Measurements from ENCODE around the gene SYNRG.

Gene SYNRG

DNA sequence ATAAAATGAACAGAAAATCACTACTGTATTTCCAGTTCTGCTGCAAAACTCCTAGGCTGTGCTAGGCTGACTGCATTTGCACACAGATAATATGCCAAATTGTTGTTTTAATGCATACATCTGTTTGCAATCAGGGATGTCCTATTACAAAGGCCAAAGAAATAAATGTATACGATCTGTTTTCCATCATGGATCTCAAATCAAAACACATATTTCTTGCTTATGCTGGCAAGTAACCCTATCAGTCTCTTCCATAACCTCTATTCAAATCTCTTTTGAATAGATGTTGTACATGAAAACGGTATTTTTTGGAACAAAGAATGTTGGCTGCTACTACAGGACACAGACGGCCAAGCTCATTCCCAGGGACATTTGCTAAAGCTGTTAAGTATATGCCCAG is 62.9 kb downstream of the SYNRG start:
- Histone ChIP-seq H4K91ac (ENCODE audit: low read depth, low read length, poor library complexity) (no peak overlapping the region), H3K9me3 (replicated peaks in 1 of 2; ENCODE audit: control insufficient read depth in 2 of 2, insufficient read depth in 1 of 2, low read depth in 1 of 2, low read length in 2 of 2) (no peaks in the 10 kb centered on the region), H2BK120ac (ENCODE audit: low read depth, low read length) (no peak overlapping the region), H2BK15ac (ENCODE audit: low read length) (no peak overlapping the region), H3K4ac (ENCODE audit: low read length) (no peak overlapping the region), H3K18ac (ENCODE audit: low read length) (no peak overlapping the region), H3K14ac (ENCODE audit: low read length) (no peak overlapping the region), H2BK5ac (ENCODE audit: low read length) (no peak overlapping the region), H3K27ac (replicated peaks; ENCODE audit: low read length) (no peak overlapping the region), H3K4me3 (ENCODE audit: low read length in 2 of 2) (no peak overlapping the region), H3K79me1 (ENCODE audit: low read depth, low read length) (no peaks in the 10 kb centered on the region), H2AK5ac (ENCODE audit: low read depth, low read length) (no peak overlapping the region), H3K23ac (ENCODE audit: low read depth, low read length, poor library complexity) (no peak overlapping the region), H3K4me2 (ENCODE audit: insufficient read depth, low read length, poor library complexity, severe bottlenecking) (no peak overlapping the region), H3K27me3 (ENCODE audit: control insufficient read depth in 3 of 3, insufficient read depth in 3 of 3, low read depth in 1 of 3, low read length in 3 of 3) (no peaks in the 10 kb centered on the region), H3K4me1 (ENCODE audit: control insufficient read depth in 2 of 2, insufficient read depth in 1 of 2, low read depth in 1 of 2, low read length in 2 of 2) (peaks cover 6 to 7% of the 10 kb centered on the region in 2 donors), H4K8ac (ENCODE audit: low read depth, low read length) (no peak overlapping the region), H3K36me3 (replicated peaks in 1 of 2; ENCODE audit: control insufficient read depth in 2 of 2, insufficient read depth in 2 of 2, low read length in 2 of 2) (peaks cover 2 to 64% of the 10 kb centered on the region in 2 donors), H2AFZ (ENCODE audit: low read length) (no peak overlapping the region), H2BK12ac (ENCODE audit: low read length) (no peak overlapping the region), H3K9ac (ENCODE audit: low read depth, low read length, poor library complexity) (no peak overlapping the region)
- no CpG with 5 or more reads among the region's 3 CpGs for WGBS, 2 donors (ENCODE audit: extremely low coverage in 2 of 2, insufficient read length in 2 of 2, insufficient replicate concordance in 1 of 2)
- no peak for DNase-seq (ENCODE audit: low spot score)

GRCh38 chr17:37545486-37545885 is 63.7 kb downstream of the SYNRG start:
- H2BK120ac ChIP-seq (ENCODE audit: low read depth, low read length) = no peak overlapping the region
- no peak overlapping the region for H3K14ac ChIP-seq (ENCODE audit: low read length)
- H3K4me2 ChIP-seq (ENCODE audit: insufficient read depth, low read length, poor library complexity, severe bottlenecking) = no peak overlapping the region
- H3K4me1 ChIP-seq (ENCODE audit: control insufficient read depth in 2 of 2, insufficient read depth in 1 of 2, low read depth in 1 of 2, low read length in 2 of 2) = peaks cover 6 to 7% of the 10 kb centered on the region in 2 donors
- H3K79me1 ChIP-seq (ENCODE audit: low read depth, low read length) = peaks cover 3% of the 10 kb centered on the region
- no peak overlapping the region for H3K4ac ChIP-seq (ENCODE audit: low read length)
- WGBS, 2 donors (ENCODE audit: extremely low coverage in 2 of 2, insufficient read length in 2 of 2, insufficient replicate concordance in 1 of 2) = no CpG with 5 or more reads among the region's 2 CpGs
- no peak overlapping the region for H2AK5ac ChIP-seq (ENCODE audit: low read depth, low read length)
- no peak overlapping the region for H2BK15ac ChIP-seq (ENCODE audit: low read length)
- no peak overlapping the region for H4K8ac ChIP-seq (ENCODE audit: low read depth, low read length)
- H3K27me3 ChIP-seq (ENCODE audit: control insufficient read depth in 3 of 3, insufficient read depth in 3 of 3, low read depth in 1 of 3, low read length in 3 of 3) = no peaks in the 10 kb centered on the region
- no peak overlapping the region for H4K91ac ChIP-seq (ENCODE audit: low read depth, low read length, poor library complexity)
- H3K4me3 ChIP-seq (ENCODE audit: low read length in 2 of 2) = no peak overlapping the region
- no peak overlapping the region for H3K23ac ChIP-seq (ENCODE audit: low read depth, low read length, poor library complexity)
- H3K18ac ChIP-seq (ENCODE audit: low read length) = no peak overlapping the region
- peaks cover 2 to 64% of the 10 kb centered on the region in 2 donors for H3K36me3 ChIP-seq (replicated peaks in 1 of 2; ENCODE audit: control insufficient read depth in 2 of 2, insufficient read depth in 2 of 2, low read length in 2 of 2)
- DNase-seq (ENCODE audit: low spot score) = no peak
- H2BK12ac ChIP-seq (ENCODE audit: low read length) = no peak overlapping the region
- H2AFZ ChIP-seq (ENCODE audit: low read length) = no peak overlapping the region
- H3K9ac ChIP-seq (ENCODE audit: low read depth, low read length, poor library complexity) = no peak overlapping the region
- no peak overlapping the region for H3K27ac ChIP-seq (replicated peaks; ENCODE audit: low read length)
- no peaks in the 10 kb centered on the region for H3K9me3 ChIP-seq (replicated peaks in 1 of 2; ENCODE audit: control insufficient read depth in 2 of 2, insufficient read depth in 1 of 2, low read depth in 1 of 2, low read length in 2 of 2)
- H2BK5ac ChIP-seq (ENCODE audit: low read length) = no peak overlapping the region

GRCh38 chr17:37543637-37544052 is 65.6 kb downstream of the SYNRG start:
- Histone ChIP-seq H3K14ac (ENCODE audit: low read length) (no peak overlapping the region), H3K27ac (replicated peaks; ENCODE audit: low read length) (no peak overlapping the region), H3K4me3 (ENCODE audit: low read length in 2 of 2) (no peak overlapping the region), H3K4me1 (ENCODE audit: control insufficient read depth in 2 of 2, insufficient read depth in 1 of 2, low read depth in 1 of 2, low read length in 2 of 2) (peaks cover 6 to 7% of the 10 kb centered on the region in 2 donors), H3K79me1 (ENCODE audit: low read depth, low read length) (peaks cover 3% of the 10 kb centered on the region), H3K4me2 (ENCODE audit: insufficient read depth, low read length, poor library complexity, severe bottlenecking) (no peak overlapping the region), H4K8ac (ENCODE audit: low read depth, low read length) (no peak overlapping the region), H3K23ac (ENCODE audit: low read depth, low read length, poor library complexity) (no peak overlapping the region), H2BK5ac (ENCODE audit: low read length) (no peak overlapping the region), H3K18ac (ENCODE audit: low read length) (no peak overlapping the region), H2BK15ac (ENCODE audit: low read length) (no peak overlapping the region), H2AFZ (ENCODE audit: low read length) (no peak overlapping the region), H3K27me3 (ENCODE audit: control insufficient read depth in 3 of 3, insufficient read depth in 3 of 3, low read depth in 1 of 3, low read length in 3 of 3) (no peaks in the 10 kb centered on the region), H3K4ac (ENCODE audit: low read length) (no peak overlapping the region), H2BK12ac (ENCODE audit: low read length) (no peak overlapping the region), H3K9ac (ENCODE audit: low read depth, low read length, poor library complexity) (no peak overlapping the region), H2AK5ac (ENCODE audit: low read depth, low read length) (no peak overlapping the region), H4K91ac (ENCODE audit: low read depth, low read length, poor library complexity) (no peak overlapping the region), H3K9me3 (replicated peaks in 1 of 2; ENCODE audit: control insufficient read depth in 2 of 2, insufficient read depth in 1 of 2, low read depth in 1 of 2, low read length in 2 of 2) (no peaks in the 10 kb centered on the region), H2BK120ac (ENCODE audit: low read depth, low read length) (no peak overlapping the region), H3K36me3 (replicated peaks in 1 of 2; ENCODE audit: control insufficient read depth in 2 of 2, insufficient read depth in 2 of 2, low read length in 2 of 2) (peaks cover 9 to 68% of the 10 kb centered on the region in 2 donors)
- DNase-seq (ENCODE audit: low spot score) = no peak
- no CpG with 5 or more reads among the region's 2 CpGs for WGBS, 2 donors (ENCODE audit: extremely low coverage in 2 of 2, insufficient read length in 2 of 2, insufficient replicate concordance in 1 of 2)

DNA sequence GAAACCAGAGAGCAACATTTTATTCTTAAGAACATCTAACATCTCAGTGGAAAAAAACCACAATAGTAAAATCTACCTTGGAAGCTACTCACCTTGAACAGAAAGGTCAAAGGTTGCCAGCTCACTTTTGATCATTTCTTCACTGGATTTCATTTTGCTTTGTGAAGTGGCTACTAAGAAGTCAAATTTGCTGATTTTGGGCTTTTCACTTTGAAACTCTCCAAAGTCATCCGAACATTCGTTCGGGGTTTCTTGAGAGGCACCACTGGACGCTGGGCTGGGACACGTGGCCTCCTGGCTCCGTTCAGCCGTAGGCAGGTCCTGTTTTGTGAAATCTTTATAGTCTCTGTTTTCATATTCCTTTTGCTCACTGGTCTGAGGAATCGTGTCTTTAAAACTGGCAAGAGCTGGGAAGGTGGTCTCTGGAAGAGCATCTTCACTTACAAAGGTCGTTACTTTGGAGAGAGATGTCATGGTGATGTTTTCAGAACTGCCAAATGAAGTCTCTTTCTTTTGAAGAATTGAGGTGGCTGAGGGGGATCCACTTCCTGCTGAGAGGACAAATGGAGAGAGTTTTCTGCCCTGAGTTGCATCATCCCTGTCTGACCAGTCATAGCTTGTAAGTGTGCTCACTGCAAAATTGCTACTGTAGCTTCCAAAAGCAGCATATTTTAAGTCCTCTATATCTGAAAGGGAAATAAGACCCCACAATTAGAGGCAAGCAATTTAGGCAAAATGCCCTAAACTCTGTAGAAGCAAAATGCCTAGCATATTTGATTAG is 67.1 kb downstream of the SYNRG start:
- Histone ChIP-seq H3K14ac (ENCODE audit: low read length) (no peak overlapping the region), H4K91ac (ENCODE audit: low read depth, low read length, poor library complexity) (no peak overlapping the region), H2BK120ac (ENCODE audit: low read depth, low read length) (no peak overlapping the region), H2BK5ac (ENCODE audit: low read length) (no peak overlapping the region), H4K8ac (ENCODE audit: low read depth, low read length) (no peak overlapping the region), H3K9me3 (replicated peaks in 1 of 2; ENCODE audit: control insufficient read depth in 2 of 2, insufficient read depth in 1 of 2, low read depth in 1 of 2, low read length in 2 of 2) (no peaks in the 10 kb centered on the region), H3K27ac (replicated peaks; ENCODE audit: low read length) (no peak overlapping the region), H3K27me3 (ENCODE audit: control insufficient read depth in 3 of 3, insufficient read depth in 3 of 3, low read depth in 1 of 3, low read length in 3 of 3) (no peaks in the 10 kb centered on the region), H2AK5ac (ENCODE audit: low read depth, low read length) (no peak overlapping the region), H3K36me3 (replicated peaks in 1 of 2; ENCODE audit: control insufficient read depth in 2 of 2, insufficient read depth in 2 of 2, low read length in 2 of 2) (peaks cover 14 to 84% of the 10 kb centered on the region in 2 donors), H3K23ac (ENCODE audit: low read depth, low read length, poor library complexity) (no peak overlapping the region), H3K4me2 (ENCODE audit: insufficient read depth, low read length, poor library complexity, severe bottlenecking) (no peak overlapping the region), H3K4ac (ENCODE audit: low read length) (no peak overlapping the region), H3K18ac (ENCODE audit: low read length) (no peak overlapping the region), H3K4me3 (ENCODE audit: low read length in 2 of 2) (no peak overlapping the region), H2BK12ac (ENCODE audit: low read length) (no peak overlapping the region), H3K79me1 (ENCODE audit: low read depth, low read length) (peaks cover 3% of the 10 kb centered on the region), H2BK15ac (ENCODE audit: low read length) (no peak overlapping the region), H2AFZ (ENCODE audit: low read length) (no peak overlapping the region), H3K4me1 (ENCODE audit: control insufficient read depth in 2 of 2, insufficient read depth in 1 of 2, low read depth in 1 of 2, low read length in 2 of 2) (peaks cover 6% of the 10 kb centered on the region in 2 donors), H3K9ac (ENCODE audit: low read depth, low read length, poor library complexity) (no peak overlapping the region)
- WGBS, 2 donors (ENCODE audit: extremely low coverage in 2 of 2, insufficient read length in 2 of 2, insufficient replicate concordance in 1 of 2) = no CpG with 5 or more reads among the region's 9 CpGs
- no peak for DNase-seq (ENCODE audit: low spot score)
